HL-60 (cell line): Measurements from ENCODE around the gene WDR47.

Experiments
- DNase-seq, 2 experiments: peaks; one replicate each; pipeline ENCODE4 v3.0.0-alpha.2; 2010 to 2020; ENCODE audit warnings: low read depth in 1 of 2, low spot score in 1 of 2
- H3K27ac ChIP-seq: fragments of 250-450 bp; sonication (Bioruptor Pico); replicated peaks from 2 replicates; pipeline ENCODE4 v1.5.1; 2020; ENCODE audit warnings: mild to moderate bottlenecking, moderate library complexity
- H3K27me3 ChIP-seq: fragments of 250-450 bp; sonication (Bioruptor Pico); 2 replicates; pipeline ENCODE4 v1.5.1; 2021; ENCODE audit warnings: mild to moderate bottlenecking, moderate library complexity; ENCODE audit not compliant: insufficient read depth, poor library complexity, severe bottlenecking
- H3K4me3 ChIP-seq: replicated peaks from 2 replicates; pipeline ENCODE4 v1.5.1; 2011; ENCODE audit warnings: mild to moderate bottlenecking, control low read depth, low read length; ENCODE audit not compliant: insufficient read depth
- GABPA ChIP-seq: IDR thresholded peaks from 2 replicates; pipeline ENCODE4 v1.6.1; 2012; ENCODE audit warnings: low read depth
- POLR2AphosphoS5 ChIP-seq: IDR thresholded peaks from 2 replicates; pipeline ENCODE4 v1.6.1; 2012; ENCODE audit warnings: low read depth
- SPI1 ChIP-seq: IDR thresholded peaks from 2 replicates; pipeline ENCODE4 v1.6.1; 2012; ENCODE audit warnings: low read depth, mild to moderate bottlenecking, borderline replicate concordance
- TF ChIP-seq, protein P1 (sequence below): IDR thresholded peaks from one replicate; pipeline ENCODE4 v1.5.1; 2011; ENCODE audit warnings: low read length, control low read depth, inconsistent platforms; ENCODE audit not compliant: insufficient read depth
- TF ChIP-seq, protein P2 (sequence below): IDR thresholded peaks from 2 replicates; pipeline ENCODE4 v1.6.1; 2012; ENCODE audit warnings: low read depth; ENCODE audit not compliant: insufficient replicate concordance

The WDR47 gene

DNA sequence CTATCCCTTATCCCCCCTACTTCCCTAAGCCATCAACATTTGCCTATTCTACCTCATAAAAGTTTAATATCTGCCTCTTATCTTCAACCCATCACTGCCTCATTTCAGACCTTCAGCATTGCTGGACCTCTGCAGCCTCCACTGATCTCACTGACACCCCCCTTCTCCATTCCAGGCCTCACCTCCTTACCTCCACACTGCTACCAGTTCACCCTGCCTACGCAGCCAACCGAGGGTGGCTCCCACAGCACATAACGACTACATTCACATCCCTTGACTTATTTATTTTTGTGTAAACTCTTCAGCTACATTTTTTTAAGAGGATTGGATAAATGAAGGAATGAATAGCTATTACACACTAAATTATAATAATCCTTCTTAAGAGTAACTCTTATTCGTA, 92.9 kb downstream of the WDR47 start:
- Histone ChIP-seq H3K27ac (no peak overlapping the region), H3K27me3 (no peaks in the 10 kb centered on the region), H3K4me3 (no peak overlapping the region)
- TF ChIP-seq POLR2AphosphoS5 (no peak), GABPA (no peak), SPI1 (no peak)
- TF ChIP-seq, protein P1, sequence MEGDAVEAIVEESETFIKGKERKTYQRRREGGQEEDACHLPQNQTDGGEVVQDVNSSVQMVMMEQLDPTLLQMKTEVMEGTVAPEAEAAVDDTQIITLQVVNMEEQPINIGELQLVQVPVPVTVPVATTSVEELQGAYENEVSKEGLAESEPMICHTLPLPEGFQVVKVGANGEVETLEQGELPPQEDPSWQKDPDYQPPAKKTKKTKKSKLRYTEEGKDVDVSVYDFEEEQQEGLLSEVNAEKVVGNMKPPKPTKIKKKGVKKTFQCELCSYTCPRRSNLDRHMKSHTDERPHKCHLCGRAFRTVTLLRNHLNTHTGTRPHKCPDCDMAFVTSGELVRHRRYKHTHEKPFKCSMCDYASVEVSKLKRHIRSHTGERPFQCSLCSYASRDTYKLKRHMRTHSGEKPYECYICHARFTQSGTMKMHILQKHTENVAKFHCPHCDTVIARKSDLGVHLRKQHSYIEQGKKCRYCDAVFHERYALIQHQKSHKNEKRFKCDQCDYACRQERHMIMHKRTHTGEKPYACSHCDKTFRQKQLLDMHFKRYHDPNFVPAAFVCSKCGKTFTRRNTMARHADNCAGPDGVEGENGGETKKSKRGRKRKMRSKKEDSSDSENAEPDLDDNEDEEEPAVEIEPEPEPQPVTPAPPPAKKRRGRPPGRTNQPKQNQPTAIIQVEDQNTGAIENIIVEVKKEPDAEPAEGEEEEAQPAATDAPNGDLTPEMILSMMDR: no peak
- TF ChIP-seq, protein P2, sequence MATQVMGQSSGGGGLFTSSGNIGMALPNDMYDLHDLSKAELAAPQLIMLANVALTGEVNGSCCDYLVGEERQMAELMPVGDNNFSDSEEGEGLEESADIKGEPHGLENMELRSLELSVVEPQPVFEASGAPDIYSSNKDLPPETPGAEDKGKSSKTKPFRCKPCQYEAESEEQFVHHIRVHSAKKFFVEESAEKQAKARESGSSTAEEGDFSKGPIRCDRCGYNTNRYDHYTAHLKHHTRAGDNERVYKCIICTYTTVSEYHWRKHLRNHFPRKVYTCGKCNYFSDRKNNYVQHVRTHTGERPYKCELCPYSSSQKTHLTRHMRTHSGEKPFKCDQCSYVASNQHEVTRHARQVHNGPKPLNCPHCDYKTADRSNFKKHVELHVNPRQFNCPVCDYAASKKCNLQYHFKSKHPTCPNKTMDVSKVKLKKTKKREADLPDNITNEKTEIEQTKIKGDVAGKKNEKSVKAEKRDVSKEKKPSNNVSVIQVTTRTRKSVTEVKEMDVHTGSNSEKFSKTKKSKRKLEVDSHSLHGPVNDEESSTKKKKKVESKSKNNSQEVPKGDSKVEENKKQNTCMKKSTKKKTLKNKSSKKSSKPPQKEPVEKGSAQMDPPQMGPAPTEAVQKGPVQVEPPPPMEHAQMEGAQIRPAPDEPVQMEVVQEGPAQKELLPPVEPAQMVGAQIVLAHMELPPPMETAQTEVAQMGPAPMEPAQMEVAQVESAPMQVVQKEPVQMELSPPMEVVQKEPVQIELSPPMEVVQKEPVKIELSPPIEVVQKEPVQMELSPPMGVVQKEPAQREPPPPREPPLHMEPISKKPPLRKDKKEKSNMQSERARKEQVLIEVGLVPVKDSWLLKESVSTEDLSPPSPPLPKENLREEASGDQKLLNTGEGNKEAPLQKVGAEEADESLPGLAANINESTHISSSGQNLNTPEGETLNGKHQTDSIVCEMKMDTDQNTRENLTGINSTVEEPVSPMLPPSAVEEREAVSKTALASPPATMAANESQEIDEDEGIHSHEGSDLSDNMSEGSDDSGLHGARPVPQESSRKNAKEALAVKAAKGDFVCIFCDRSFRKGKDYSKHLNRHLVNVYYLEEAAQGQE: no peak
- DNase-seq: no peak

DNA sequence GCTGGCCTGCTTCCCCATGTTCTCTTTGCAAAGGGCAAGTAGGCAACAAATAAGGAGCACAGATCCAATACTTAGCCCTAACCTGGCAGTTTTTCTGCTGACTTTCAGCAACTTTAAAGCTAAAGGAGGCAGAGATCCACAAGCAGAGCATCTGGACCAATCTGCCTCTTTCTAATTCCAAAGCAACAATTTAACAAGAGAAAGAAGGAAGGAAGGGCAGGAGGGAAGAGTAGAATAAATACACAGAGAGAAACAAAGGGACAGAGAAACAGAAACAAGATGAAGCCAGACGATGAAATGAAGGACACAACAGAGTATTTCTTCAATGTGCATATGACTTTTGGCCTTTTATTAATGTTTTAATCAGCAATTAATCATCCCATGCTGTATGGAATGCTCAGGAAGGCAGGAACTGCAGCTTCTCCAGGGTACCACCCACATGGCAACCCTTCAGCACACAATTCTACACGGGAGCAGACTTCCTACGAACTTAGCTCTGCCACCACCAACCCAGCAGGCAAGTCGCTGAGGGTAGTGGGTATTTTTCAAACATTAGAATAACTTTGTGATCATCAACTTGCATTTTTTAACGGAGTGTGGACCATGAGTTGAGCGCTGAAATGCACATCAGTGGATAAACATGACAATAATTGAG, 93.9 kb downstream of the WDR47 start:
- TF ChIP-seq SPI1: no peak
- TF ChIP-seq, protein P2: no peak
- Histone ChIP-seq H3K4me3 (no peak overlapping the region), H3K27me3 (no peaks in the 10 kb centered on the region), H3K27ac (no peak overlapping the region)
- no peak for DNase-seq

DNA sequence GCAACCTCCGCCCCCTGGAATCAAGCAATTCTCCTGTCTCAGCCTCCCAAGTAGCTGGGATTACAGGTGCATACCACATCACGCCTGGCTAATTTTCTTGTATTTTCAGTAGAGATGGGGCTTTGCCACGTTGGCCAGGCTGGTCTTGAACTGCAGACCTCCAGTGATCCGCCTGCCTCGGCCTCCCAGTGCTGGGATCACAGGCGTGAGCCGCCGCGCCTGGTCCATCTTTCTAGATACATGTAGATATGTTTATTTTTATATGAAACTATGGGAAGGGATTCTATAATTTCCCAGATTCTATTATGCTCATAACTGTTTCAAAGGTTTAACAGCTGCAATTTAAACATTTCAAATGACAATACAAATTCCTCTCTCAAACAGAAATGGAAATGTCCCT, 105.7 kb downstream of the WDR47 start:
- no peaks in the 10 kb centered on the region for H3K27me3 ChIP-seq
- H3K4me3 ChIP-seq: no peak overlapping the region
- H3K27ac ChIP-seq: no peak overlapping the region
- TF ChIP-seq POLR2AphosphoS5: no peak
- TF ChIP-seq, protein P1: no peak
- TF ChIP-seq GABPA: no peak
- TF ChIP-seq, protein P2: no peak
- no peak for TF ChIP-seq SPI1
- DNase-seq: no peak
